ENCODE measurements around the gene ARHGEF12. TPM values are rescaled to one million over a fixed set of nuclear protein-coding genes. Genes with fewer than 3 reads are reported as not detected.

ARHGEF12 gene
- polyA plus RNA-seq, 2 donors: 15.3 to 17.9 TPM

- peaks cover 6 to 23% of the 10 kb centered on the region in 2 donors for H3K36me3 ChIP-seq (ENCODE audit: control insufficient read depth in 2 of 2, insufficient read depth in 2 of 2, low read length in 1 of 2)
- H3K27ac ChIP-seq (ENCODE audit: low read depth in 2 of 2, low read length in 1 of 2): no peak overlapping the region
- whole genome bisulfite sequencing, 2 donors: 79 to 82% methylated on average over 3 of the region's 3 CpGs
- H3K9me3 ChIP-seq (ENCODE audit: control insufficient read depth in 2 of 2, insufficient read depth in 1 of 2, low read depth in 1 of 2, low read length in 1 of 2): no peaks in the 10 kb centered on the region
- H3K4me3 ChIP-seq (ENCODE audit: low read depth in 1 of 2, low read length in 2 of 2): no peak overlapping the region
- H3K27me3 ChIP-seq (ENCODE audit: control insufficient read depth in 1 of 2, insufficient read depth in 2 of 2, low read length in 2 of 2): no peaks in the 10 kb centered on the region
- no peaks in the 10 kb centered on the region for H3K4me1 ChIP-seq (ENCODE audit: control insufficient read depth in 2 of 2, insufficient read depth in 2 of 2, low read length in 1 of 2)
Observed at GRCh38 chr11:120448240-120448639, 112.0 kb downstream of the ARHGEF12 start.

GRCh38 chr11:120455487-120455886 lies 119.3 kb downstream of the ARHGEF12 start:
- Histone ChIP-seq H3K4me3 (ENCODE audit: low read depth in 1 of 2, low read length in 2 of 2) (no peak overlapping the region), H3K27me3 (ENCODE audit: control insufficient read depth in 1 of 2, insufficient read depth in 2 of 2, low read length in 2 of 2) (no peaks in the 10 kb centered on the region), H3K27ac (ENCODE audit: low read depth in 2 of 2, low read length in 1 of 2) (no peak overlapping the region), H3K9me3 (ENCODE audit: control insufficient read depth in 2 of 2, insufficient read depth in 1 of 2, low read depth in 1 of 2, low read length in 1 of 2) (no peaks in the 10 kb centered on the region), H3K36me3 (ENCODE audit: control insufficient read depth in 2 of 2, insufficient read depth in 2 of 2, low read length in 1 of 2) (peaks cover 3 to 16% of the 10 kb centered on the region in 2 donors), H3K4me1 (ENCODE audit: control insufficient read depth in 2 of 2, insufficient read depth in 2 of 2, low read length in 1 of 2) (no peaks in the 10 kb centered on the region)

- Histone ChIP-seq H3K36me3 (ENCODE audit: control insufficient read depth in 2 of 2, insufficient read depth in 2 of 2, low read length in 1 of 2) (peaks cover 7 to 11% of the 10 kb centered on the region in 2 donors), H3K27ac (ENCODE audit: low read depth in 2 of 2, low read length in 1 of 2) (no peak overlapping the region), H3K4me3 (ENCODE audit: low read depth in 1 of 2, low read length in 2 of 2) (no peak overlapping the region), H3K4me1 (ENCODE audit: control insufficient read depth in 2 of 2, insufficient read depth in 2 of 2, low read length in 1 of 2) (no peaks in the 10 kb centered on the region), H3K27me3 (ENCODE audit: control insufficient read depth in 1 of 2, insufficient read depth in 2 of 2, low read length in 2 of 2) (no peaks in the 10 kb centered on the region), H3K9me3 (ENCODE audit: control insufficient read depth in 2 of 2, insufficient read depth in 1 of 2, low read depth in 1 of 2, low read length in 1 of 2) (no peaks in the 10 kb centered on the region)
- 59 to 63% methylated on average over 1 of the region's 1 CpG for WGBS, 2 donors
Observed at GRCh38 chr11:120457996-120458395, 121.8 kb downstream of the ARHGEF12 start.

- Histone ChIP-seq H3K36me3 (ENCODE audit: control insufficient read depth in 2 of 2, insufficient read depth in 2 of 2, low read length in 1 of 2) (peaks cover 3 to 15% of the 10 kb centered on the region in 2 donors), H3K4me3 (ENCODE audit: low read depth in 1 of 2, low read length in 2 of 2) (no peak overlapping the region), H3K27ac (ENCODE audit: low read depth in 2 of 2, low read length in 1 of 2) (no peak overlapping the region), H3K4me1 (ENCODE audit: control insufficient read depth in 2 of 2, insufficient read depth in 2 of 2, low read length in 1 of 2) (no peaks in the 10 kb centered on the region), H3K27me3 (ENCODE audit: control insufficient read depth in 1 of 2, insufficient read depth in 2 of 2, low read length in 2 of 2) (no peaks in the 10 kb centered on the region), H3K9me3 (ENCODE audit: control insufficient read depth in 2 of 2, insufficient read depth in 1 of 2, low read depth in 1 of 2, low read length in 1 of 2) (no peaks in the 10 kb centered on the region)
- WGBS, 2 donors: 91 to 92% methylated on average over 2 of the region's 2 CpGs
Observed at GRCh38 chr11:120462825-120463224, 126.6 kb downstream of the ARHGEF12 start.

- Histone ChIP-seq H3K4me1 (ENCODE audit: control insufficient read depth in 2 of 2, insufficient read depth in 2 of 2, low read length in 1 of 2) (no peaks in the 10 kb centered on the region), H3K27me3 (ENCODE audit: control insufficient read depth in 1 of 2, insufficient read depth in 2 of 2, low read length in 2 of 2) (no peaks in the 10 kb centered on the region), H3K27ac (ENCODE audit: low read depth in 2 of 2, low read length in 1 of 2) (no peak overlapping the region), H3K36me3 (ENCODE audit: control insufficient read depth in 2 of 2, insufficient read depth in 2 of 2, low read length in 1 of 2) (peaks cover 6 to 15% of the 10 kb centered on the region in 2 donors), H3K4me3 (ENCODE audit: low read depth in 1 of 2, low read length in 2 of 2) (no peak overlapping the region), H3K9me3 (ENCODE audit: control insufficient read depth in 2 of 2, insufficient read depth in 1 of 2, low read depth in 1 of 2, low read length in 1 of 2) (no peaks in the 10 kb centered on the region)
- WGBS, 2 donors: 84 to 94% methylated on average over 6 of the region's 6 CpGs
Observed at GRCh38 chr11:120465921-120466534, 129.8 kb downstream of the ARHGEF12 start.

- no peaks in the 10 kb centered on the region for H3K9me3 ChIP-seq (ENCODE audit: control insufficient read depth in 2 of 2, insufficient read depth in 1 of 2, low read depth in 1 of 2, low read length in 1 of 2)
- no peak overlapping the region for H3K27ac ChIP-seq (ENCODE audit: low read depth in 2 of 2, low read length in 1 of 2)
- 92 to 93% methylated on average over 6 of the region's 6 CpGs for WGBS, 2 donors
- H3K4me1 ChIP-seq (ENCODE audit: control insufficient read depth in 2 of 2, insufficient read depth in 2 of 2, low read length in 1 of 2): no peaks in the 10 kb centered on the region
- no peaks in the 10 kb centered on the region for H3K27me3 ChIP-seq (ENCODE audit: control insufficient read depth in 1 of 2, insufficient read depth in 2 of 2, low read length in 2 of 2)
- no peak overlapping the region for H3K4me3 ChIP-seq (ENCODE audit: low read depth in 1 of 2, low read length in 2 of 2)
- H3K36me3 ChIP-seq (ENCODE audit: control insufficient read depth in 2 of 2, insufficient read depth in 2 of 2, low read length in 1 of 2): peaks cover 3 to 8% of the 10 kb centered on the region in 2 donors
Observed at GRCh38 chr11:120467627-120468026, 131.4 kb downstream of the ARHGEF12 start.

GRCh38 chr11:120471131-120471530 lies 134.9 kb downstream of the ARHGEF12 start:
- WGBS, 2 donors: 95 to 98% methylated on average over 1 of the region's 1 CpG

GRCh38 chr11:120471994-120472393 lies 135.8 kb downstream of the ARHGEF12 start:
- Histone ChIP-seq H3K9me3 (ENCODE audit: control insufficient read depth in 2 of 2, insufficient read depth in 1 of 2, low read depth in 1 of 2, low read length in 1 of 2) (no peaks in the 10 kb centered on the region), H3K36me3 (ENCODE audit: control insufficient read depth in 2 of 2, insufficient read depth in 2 of 2, low read length in 1 of 2) (peaks cover 5 to 9% of the 10 kb centered on the region in 2 donors), H3K4me3 (ENCODE audit: low read depth in 1 of 2, low read length in 2 of 2) (no peak overlapping the region), H3K4me1 (ENCODE audit: control insufficient read depth in 2 of 2, insufficient read depth in 2 of 2, low read length in 1 of 2) (no peaks in the 10 kb centered on the region), H3K27me3 (ENCODE audit: control insufficient read depth in 1 of 2, insufficient read depth in 2 of 2, low read length in 2 of 2) (no peaks in the 10 kb centered on the region), H3K27ac (ENCODE audit: low read depth in 2 of 2, low read length in 1 of 2) (no peak overlapping the region)
- WGBS, 2 donors: 92 to 93% methylated on average over 3 of the region's 3 CpGs

More at GRCh38 chr11:120471131-120471530, 134.9 kb downstream of the ARHGEF12 start:
- Histone ChIP-seq H3K9me3 (ENCODE audit: control insufficient read depth in 2 of 2, insufficient read depth in 1 of 2, low read depth in 1 of 2, low read length in 1 of 2) (no peaks in the 10 kb centered on the region), H3K27me3 (ENCODE audit: control insufficient read depth in 1 of 2, insufficient read depth in 2 of 2, low read length in 2 of 2) (no peaks in the 10 kb centered on the region), H3K4me3 (ENCODE audit: low read depth in 1 of 2, low read length in 2 of 2) (no peak overlapping the region), H3K27ac (ENCODE audit: low read depth in 2 of 2, low read length in 1 of 2) (no peak overlapping the region), H3K36me3 (ENCODE audit: control insufficient read depth in 2 of 2, insufficient read depth in 2 of 2, low read length in 1 of 2) (peaks cover 5 to 9% of the 10 kb centered on the region in 2 donors), H3K4me1 (ENCODE audit: control insufficient read depth in 2 of 2, insufficient read depth in 2 of 2, low read length in 1 of 2) (no peaks in the 10 kb centered on the region)

- H3K27me3 ChIP-seq (ENCODE audit: control insufficient read depth in 1 of 2, insufficient read depth in 2 of 2, low read length in 2 of 2): no peaks in the 10 kb centered on the region
- no peaks in the 10 kb centered on the region for H3K9me3 ChIP-seq (ENCODE audit: control insufficient read depth in 2 of 2, insufficient read depth in 1 of 2, low read depth in 1 of 2, low read length in 1 of 2)
- H3K36me3 ChIP-seq (ENCODE audit: control insufficient read depth in 2 of 2, insufficient read depth in 2 of 2, low read length in 1 of 2): peaks cover 6 to 8% of the 10 kb centered on the region in 2 donors
- no peak overlapping the region for H3K4me3 ChIP-seq (ENCODE audit: low read depth in 1 of 2, low read length in 2 of 2)
- no peaks in the 10 kb centered on the region for H3K4me1 ChIP-seq (ENCODE audit: control insufficient read depth in 2 of 2, insufficient read depth in 2 of 2, low read length in 1 of 2)
- no peak overlapping the region for H3K27ac ChIP-seq (ENCODE audit: low read depth in 2 of 2, low read length in 1 of 2)
- WGBS, 2 donors: 95 to 96% methylated on average over 3 of the region's 3 CpGs
Observed at GRCh38 chr11:120473503-120473902, 137.3 kb downstream of the ARHGEF12 start.

- no peak overlapping the region for H3K27ac ChIP-seq (ENCODE audit: low read depth in 2 of 2, low read length in 1 of 2)
- H3K9me3 ChIP-seq (ENCODE audit: control insufficient read depth in 2 of 2, insufficient read depth in 1 of 2, low read depth in 1 of 2, low read length in 1 of 2): no peaks in the 10 kb centered on the region
- 88 to 97% methylated on average over 6 of the region's 6 CpGs for WGBS, 2 donors
- peaks cover 16 to 21% of the 10 kb centered on the region in 2 donors for H3K36me3 ChIP-seq (ENCODE audit: control insufficient read depth in 2 of 2, insufficient read depth in 2 of 2, low read length in 1 of 2)
- H3K4me3 ChIP-seq (ENCODE audit: low read depth in 1 of 2, low read length in 2 of 2): no peak overlapping the region
- no peaks in the 10 kb centered on the region for H3K27me3 ChIP-seq (ENCODE audit: control insufficient read depth in 1 of 2, insufficient read depth in 2 of 2, low read length in 2 of 2)
- H3K4me1 ChIP-seq (ENCODE audit: control insufficient read depth in 2 of 2, insufficient read depth in 2 of 2, low read length in 1 of 2): no peaks in the 10 kb centered on the region
Observed at GRCh38 chr11:120482149-120482548, 145.9 kb downstream of the ARHGEF12 start.

Data from esophagus (tissue), 2 donors.